GM19324 (cell line): ENCODE results near the gene RPA1.

ENCODE experiments used
- ATAC-seq: cut with Tn5 transposase; IDR thresholded peaks from one replicate; pipeline ENCODE4 v1.9.1; 2021; ENCODE audit warnings: mild to moderate bottlenecking, moderate library complexity; ENCODE audit not compliant: unreplicated experiment, low FRiP score

Gene RPA1

DNA sequence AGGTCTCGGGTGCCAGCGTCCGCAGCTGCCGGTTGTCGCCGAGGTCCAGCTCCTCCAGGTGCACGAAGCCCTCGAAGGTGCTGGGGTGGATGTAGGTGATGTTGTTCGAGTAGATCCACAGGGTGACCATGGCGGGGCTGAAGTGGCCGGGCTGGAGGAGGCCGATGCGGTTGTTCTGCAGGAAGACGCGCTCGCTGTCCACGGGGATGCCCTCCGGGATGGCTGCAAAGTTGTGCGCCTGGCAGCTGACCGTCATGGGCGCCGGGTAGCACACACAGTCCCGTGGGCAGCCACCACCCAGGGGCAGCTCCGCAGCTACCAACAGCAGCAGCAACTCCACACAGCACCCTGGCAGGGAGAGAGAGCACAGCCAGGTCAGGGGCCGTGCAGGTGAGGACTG, 107.7 kb downstream of the RPA1 start:
- no peak for ATAC-seq

DNA sequence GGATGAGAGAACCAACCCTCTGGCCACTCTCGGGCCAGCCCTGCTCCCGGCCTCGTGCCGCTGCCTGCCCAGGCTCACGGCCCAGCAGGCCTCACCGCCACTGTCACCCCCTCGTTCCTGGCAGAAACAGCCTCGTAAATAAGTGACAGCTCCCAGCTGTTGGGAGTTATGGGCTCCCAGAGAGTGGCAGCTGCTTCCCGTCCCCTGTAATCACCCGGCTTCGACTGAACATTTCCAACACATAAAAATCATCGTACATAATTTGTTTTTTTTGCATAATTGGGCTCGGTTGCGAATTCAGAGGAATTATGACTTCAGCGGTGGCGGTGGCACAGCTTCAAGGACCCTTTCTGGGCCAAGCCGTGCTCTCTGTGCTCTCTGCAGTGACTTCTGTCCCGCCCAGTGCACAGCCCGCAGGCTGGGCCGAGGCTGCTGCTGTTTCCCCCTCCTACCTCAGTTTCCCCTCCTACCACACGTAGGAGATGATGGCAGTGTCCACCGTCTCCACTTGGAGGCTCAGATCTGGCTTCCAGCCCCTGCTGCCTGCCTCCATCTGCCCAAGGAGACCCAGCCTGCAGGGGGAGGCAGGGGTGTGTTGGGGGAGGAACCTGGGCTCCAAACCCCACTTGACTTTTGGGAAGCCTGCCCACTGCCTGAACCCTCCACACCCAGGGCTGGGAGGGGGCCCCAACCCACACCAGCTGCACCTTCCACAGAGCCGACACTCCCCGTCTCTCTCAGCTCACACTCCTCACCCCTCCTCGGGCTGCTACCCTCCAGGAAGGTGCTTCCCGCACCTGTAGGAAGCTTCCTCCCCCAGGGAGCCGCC, 110.4 kb downstream of the RPA1 start:
- no peak for ATAC-seq

GRCh38 chr17:1940810-1941185, 111.0 kb downstream of the RPA1 start:
- ATAC-seq: no peak

- ATAC-seq: no peak
Measured at GRCh38 chr17:1941272-1942065, 111.7 kb downstream of the RPA1 start.

DNA sequence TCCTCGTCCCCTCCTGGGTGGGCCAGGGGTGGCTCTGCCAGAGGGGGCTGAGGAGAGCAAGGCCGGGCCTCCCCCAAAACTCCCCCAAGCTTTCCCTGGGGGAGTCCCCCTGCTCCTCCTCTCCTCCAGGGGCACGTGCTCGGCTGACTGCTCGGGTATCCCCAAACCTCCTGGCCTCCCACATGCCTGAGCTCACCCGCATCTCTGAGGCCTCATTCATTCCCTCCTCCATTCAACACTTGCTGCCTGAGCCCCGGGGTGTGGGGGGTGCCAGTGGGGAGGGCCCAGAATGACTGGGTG, 112.2 kb downstream of the RPA1 start:
- ATAC-seq: no peak

DNA sequence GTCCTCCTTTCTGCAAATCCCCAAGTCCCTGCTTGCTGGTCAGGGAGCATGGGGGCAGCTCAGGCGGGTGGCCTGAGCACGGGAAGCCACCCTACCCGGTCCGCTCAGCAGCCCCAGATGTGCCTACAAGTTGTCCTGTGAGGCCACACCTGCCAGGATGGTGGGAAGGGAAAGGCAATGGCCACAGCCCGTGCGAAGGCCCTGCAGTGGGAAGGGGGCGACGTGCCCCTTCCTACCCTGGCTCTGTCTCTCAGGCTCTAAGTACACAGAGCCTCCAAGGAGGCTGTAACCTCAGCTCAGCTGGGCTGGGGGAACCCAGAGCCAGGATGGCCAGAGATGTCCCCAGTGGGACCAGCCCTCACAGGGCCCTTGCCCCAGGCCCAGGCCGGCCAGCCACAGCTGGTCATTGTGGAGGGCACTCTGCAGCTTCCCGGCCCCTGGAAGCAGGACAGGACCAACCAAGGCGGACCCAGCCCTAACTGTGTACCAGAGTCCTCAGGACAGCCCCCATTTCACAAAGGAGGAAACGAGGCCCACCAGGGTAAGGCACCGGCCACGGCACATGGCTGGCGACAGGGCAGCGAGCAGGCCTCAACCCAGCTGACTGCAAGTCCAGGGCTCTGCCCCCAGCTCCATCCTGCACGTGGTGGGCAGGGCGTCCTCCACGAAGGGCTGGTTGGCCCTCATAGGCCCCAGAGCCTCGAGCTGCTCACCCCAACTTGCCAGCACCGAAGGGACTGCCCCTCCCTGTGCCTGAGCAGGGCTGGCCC, 113.0 kb downstream of the RPA1 start:
- ATAC-seq: no peak

DNA sequence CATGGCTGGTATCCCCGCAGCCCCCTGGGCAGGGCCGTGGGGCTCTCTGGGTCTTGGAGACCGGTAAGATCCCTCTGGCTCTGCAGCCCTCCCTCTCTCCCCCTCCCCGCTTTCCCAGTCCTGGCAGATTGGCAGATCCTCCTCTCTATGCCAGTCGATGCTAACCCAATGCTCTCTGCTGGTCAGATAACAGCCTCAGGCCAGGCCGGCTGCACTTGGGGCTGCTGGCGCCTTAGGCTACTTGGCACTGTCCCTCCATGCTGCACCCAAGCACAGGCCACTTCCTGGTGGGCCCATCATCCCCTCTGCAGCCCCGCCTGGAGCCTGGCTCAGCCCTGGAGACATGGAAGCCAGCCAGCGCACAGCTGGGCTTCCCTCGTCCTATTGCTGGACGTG, 113.6 kb downstream of the RPA1 start:
- no peak for ATAC-seq

- ATAC-seq: no peak
Measured at GRCh38 chr17:1945621-1946020, 115.8 kb downstream of the RPA1 start.

- no peak for ATAC-seq
Measured at GRCh38 chr17:1946021-1946932, 116.5 kb downstream of the RPA1 start.

- ATAC-seq: no peak
Measured at GRCh38 chr17:1947229-1947742, 117.5 kb downstream of the RPA1 start.

DNA sequence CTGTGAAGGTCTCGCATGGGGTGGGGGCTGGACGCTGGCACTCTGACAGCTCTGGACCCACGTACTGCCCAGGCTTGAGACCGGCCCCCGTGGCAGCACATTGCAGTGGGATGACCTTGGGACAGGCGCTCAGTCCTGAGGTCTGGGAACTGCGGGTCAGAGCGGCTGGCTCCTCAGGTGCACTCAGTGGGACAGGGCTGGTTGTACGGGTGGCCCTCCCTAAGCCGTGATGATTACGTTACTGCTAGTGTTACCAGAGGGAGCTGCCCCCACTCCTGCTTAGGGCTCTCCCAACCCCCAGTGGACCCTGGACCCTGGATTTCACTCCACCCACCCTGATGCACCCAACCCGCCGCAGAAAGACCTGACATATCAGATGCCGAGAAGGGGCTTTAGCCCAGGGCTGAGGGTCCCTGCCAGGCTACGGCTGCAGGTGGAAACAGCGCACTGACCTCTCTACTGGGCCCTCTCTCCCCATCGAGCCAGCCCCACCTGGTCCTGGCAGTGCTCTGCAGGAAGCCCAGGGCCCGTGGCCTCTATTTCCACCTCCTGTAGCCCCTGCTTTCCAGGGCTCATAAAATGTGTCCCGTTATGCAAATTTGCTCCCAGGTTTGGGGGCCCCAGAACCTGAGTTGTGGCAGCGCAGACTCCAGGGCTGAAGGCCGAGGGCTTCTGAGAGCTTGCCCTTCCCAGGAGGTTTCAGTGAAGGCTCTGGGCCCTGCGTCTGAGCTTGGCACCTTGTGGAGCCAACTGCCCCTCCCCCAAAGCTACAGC, 118.1 kb downstream of the RPA1 start:
- ATAC-seq: no peak

DNA sequence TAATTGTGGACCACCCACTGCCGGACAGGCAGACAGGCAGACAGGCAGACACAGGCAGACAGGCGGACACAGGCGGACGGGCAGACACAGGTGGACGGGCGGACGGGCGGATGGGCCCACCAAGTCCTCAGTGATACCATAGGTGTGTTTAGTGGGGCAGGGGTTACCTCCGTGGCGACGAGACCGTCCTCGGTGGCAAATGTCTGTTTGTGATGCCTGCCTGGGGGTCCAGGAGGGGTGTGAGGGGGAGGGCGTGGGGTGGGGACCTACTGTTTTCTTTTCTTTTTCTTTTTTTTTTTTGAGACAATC, 118.7 kb downstream of the RPA1 start:
- no peak for ATAC-seq
